Peyer's patch (tissue), 4 donors: ENCODE measurements around the gene TTI1.

Source experiments
- CTCF ChIP-seq, 6 experiments: fragments of 450-650 bp in 4 of 6; fragments of 200-600 bp in 2 of 6; sonication (generic) in 1 of 6; IDR thresholded peaks; one replicate each; pipeline ENCODE4 v1.5.1; 2017 to 2019; ENCODE audit warnings: antibody characterized with exemption in 6 of 6, mild to moderate bottlenecking in 3 of 6, moderate library complexity in 1 of 6
- POLR2A ChIP-seq, 2 donors: fragments of 450-650 bp; IDR thresholded peaks; one replicate each; pipeline ENCODE4 v1.5.1; 2017; ENCODE audit warnings: antibody characterized with exemption in 2 of 2, mild to moderate bottlenecking in 2 of 2, moderate library complexity in 2 of 2

GRCh38 chr20:37943033-37943432, 90.2 kb downstream of the TTI1 start:
- TF ChIP-seq POLR2A (IDR thresholded peaks at IDR 0.05) (no peak), CTCF (IDR thresholded peaks at IDR 0.05) (no peak)
